HCT116 (cell line): Measurements from ENCODE around the gene ARL8B. TPM values are rescaled to one million over a fixed set of nuclear protein-coding genes. Genes with fewer than 3 reads are reported as not detected.

Experiments
- ATAC-seq: fragments of 200-7000 bp; cut with Tn5 transposase; 2 replicates; pipeline ENCODE4 v1.9.1; 2020; ENCODE audit warnings: mild to moderate bottlenecking, moderate library complexity
- BruUV-seq: library from RNA; stranded (reverse); fragments of 400-500 nt; replicated peaks from 2 replicates; lab custom pipeline; 2021; lab: Mats Ljungman, UMichigan
- CTCF ChIA-PET: fragments of 300-600 bp; sonication (Branson Sonifier 250); formaldehyde crosslinking; loops from one replicate; lab custom pipeline; 2021; ENCODE audit warnings: antibody characterized with exemption; lab: Charles Lee
- POLR2A ChIA-PET: fragments of 300-600, 350-600 bp; sonication (Branson Sonifier 250); formaldehyde crosslinking; loops from one replicate; lab custom pipeline; 2021; ENCODE audit warnings: antibody characterized with exemption; lab: Charles Lee
- RAD21 ChIA-PET, 2 experiments: fragments of 300-600 bp; sonication (Branson Sonifier 250); formaldehyde crosslinking; loops; one replicate each; lab custom pipeline; 2023; ENCODE audit warnings: low total read pairs in 2 of 2; ENCODE audit not compliant: uncharacterized antibody in 2 of 2, unreplicated experiment in 2 of 2, low non-redundant PET in 1 of 2; lab: Charles Lee
- DNase-seq: peaks from one replicate; pipeline ENCODE4 v3.0.0-alpha.2; 2010; ENCODE audit warnings: low read depth, low spot score
- H2AFZ ChIP-seq: fragments of 200-600 bp; shearing (Covaris generic), sonication (generic); 2 replicates; pipeline ENCODE4 v1.6.1; 2017; ENCODE audit warnings: low read depth, mixed run types, mixed read lengths, antibody characterized with exemption, low read length; ENCODE audit not compliant: poor library complexity, severe bottlenecking
- H3K27ac ChIP-seq: 2 replicates; pipeline ENCODE4 v1.5.1; 2012; ENCODE audit warnings: low read depth, low read length
- H3K27me3 ChIP-seq: fragments of 200-600 bp; sonication (generic); 2 replicates; pipeline ENCODE4 v1.6.1; 2016; ENCODE audit warnings: mixed run types, low read length, mixed read lengths; ENCODE audit not compliant: insufficient read depth
- H3K36me3 ChIP-seq, 2 experiments: fragments of 200-500 bp in 1 of 2; fragments of 200-600 bp in 1 of 2; sonication (Bioruptor generic) in 1 of 2; sonication (generic) in 1 of 2; 2 replicates each; pipeline versions ENCODE4 v1.5.1 to v1.6.1; 2014 to 2016; ENCODE audit warnings: low read length in 2 of 2, inconsistent platforms in 1 of 2, mixed read lengths in 1 of 2, mixed run types in 1 of 2; ENCODE audit not compliant: insufficient read depth in 2 of 2, control insufficient read depth in 1 of 2
- H3K4me1 ChIP-seq, 2 experiments: fragments of 200-600 bp in 1 of 2; sonication (generic) in 1 of 2; 2 replicates each; pipeline versions ENCODE4 v1.5.1 to v1.6.1; 2012 to 2017; ENCODE audit warnings: low read length in 2 of 2, inconsistent platforms in 1 of 2, mild to moderate bottlenecking in 1 of 2, mixed read lengths in 1 of 2, mixed run types in 1 of 2, moderate library complexity in 1 of 2; ENCODE audit not compliant: insufficient read depth in 2 of 2, control insufficient read depth in 1 of 2
- H3K4me2 ChIP-seq: fragments of 200-600 bp; sonication (generic); 2 replicates; pipeline ENCODE4 v1.6.1; 2017; ENCODE audit warnings: mixed run types, low read length, mixed read lengths
- H3K4me3 ChIP-seq, 2 experiments: fragments of 200-600 bp in 1 of 2; sonication (generic) in 1 of 2; replicated peaks in 1 of 2; 2 replicates each; pipeline ENCODE4 v1.5.1; 2011 to 2016; ENCODE audit warnings: low read length in 2 of 2, control low read depth in 1 of 2, low read depth in 1 of 2, mild to moderate bottlenecking in 1 of 2, mixed read lengths in 1 of 2, mixed run types in 1 of 2
- H3K79me2 ChIP-seq: fragments of 200-600 bp; sonication (generic); 2 replicates; pipeline ENCODE4 v1.6.1; 2017; ENCODE audit warnings: mild to moderate bottlenecking, mixed run types, low read length, moderate library complexity, mixed read lengths; ENCODE audit not compliant: insufficient read depth
- H3K9ac ChIP-seq: fragments of 200-600 bp; sonication (generic); 2 replicates; pipeline ENCODE4 v1.6.1; 2016; ENCODE audit warnings: low read length, mixed read lengths
- H3K9me2 ChIP-seq: fragments of 200-600 bp; sonication (generic), shearing (Covaris generic); 2 replicates; pipeline ENCODE4 v1.6.1; 2017; ENCODE audit warnings: mixed run types, mild to moderate bottlenecking, moderate library complexity; ENCODE audit not compliant: insufficient read depth
- H3K9me3 ChIP-seq, 2 experiments: fragments of 200-500 bp in 1 of 2; fragments of 200-600 bp in 1 of 2; sonication (Bioruptor generic) in 1 of 2; sonication (generic) in 1 of 2; 2 replicates each; pipeline ENCODE4 v1.6.1; 2014 to 2017; ENCODE audit warnings: low read length in 2 of 2, mixed read lengths in 2 of 2, inconsistent platforms in 1 of 2, low read depth in 1 of 2, mild to moderate bottlenecking in 1 of 2, mixed run types in 1 of 2, moderate library complexity in 1 of 2; ENCODE audit not compliant: control insufficient read depth in 1 of 2, insufficient read depth in 1 of 2
- H4K20me1 ChIP-seq: fragments of 200-600 bp; sonication (generic), shearing (Covaris generic); 2 replicates; pipeline ENCODE4 v1.6.1; 2017; ENCODE audit warnings: mixed run types, mild to moderate bottlenecking, moderate library complexity; ENCODE audit not compliant: insufficient read depth
- CBX3 ChIP-seq: IDR thresholded peaks from 2 replicates; pipeline ENCODE4 v1.6.1; 2012; ENCODE audit warnings: low read depth
- CEBPB ChIP-seq: IDR thresholded peaks from 2 replicates; pipeline ENCODE4 v1.6.1; 2012; ENCODE audit warnings: low read depth
- EGR1 ChIP-seq: IDR thresholded peaks from 2 replicates; pipeline ENCODE4 v1.6.1; 2012; ENCODE audit warnings: low read depth
- EZH2 ChIP-seq: fragments of 200-600 bp; sonication (generic); IDR thresholded peaks from 2 replicates; pipeline ENCODE4 v1.6.1; 2017; ENCODE audit warnings: antibody characterized with exemption, mixed run types
- EZH2phosphoT487 ChIP-seq: fragments of 200-600 bp; IDR thresholded peaks from 2 replicates; pipeline ENCODE4 v1.6.1; 2018; ENCODE audit warnings: antibody characterized with exemption, borderline replicate concordance
- JUND ChIP-seq: IDR thresholded peaks from 2 replicates; pipeline ENCODE4 v1.6.1; 2012
- POLR2AphosphoS5 ChIP-seq: IDR thresholded peaks from 2 replicates; pipeline ENCODE4 v1.6.1; 2011; ENCODE audit warnings: mild to moderate bottlenecking, low read depth, low read length, moderate library complexity
- RAD21 ChIP-seq: IDR thresholded peaks from 2 replicates; pipeline ENCODE4 v1.6.1; 2012; ENCODE audit warnings: low read depth, mild to moderate bottlenecking
- SIN3A ChIP-seq: IDR thresholded peaks from 2 replicates; pipeline ENCODE4 v1.6.1; 2012; ENCODE audit warnings: low read depth
- SP1 ChIP-seq: IDR thresholded peaks from 2 replicates; pipeline ENCODE4 v1.6.1; 2012; ENCODE audit warnings: low read depth
- TCF7L2 ChIP-seq: IDR thresholded peaks from 2 replicates; pipeline ENCODE4 v1.7.0; 2011; ENCODE audit warnings: borderline replicate concordance, inconsistent platforms; ENCODE audit not compliant: insufficient read depth, insufficient read length; ENCODE audit errors: extremely low read depth
- YY1 ChIP-seq: IDR thresholded peaks from 2 replicates; pipeline ENCODE4 v1.6.1; 2011; ENCODE audit warnings: low read length, low read depth, moderate library complexity, mild to moderate bottlenecking; ENCODE audit not compliant: insufficient replicate concordance; ENCODE audit errors: extremely low read depth
- ZFX ChIP-seq: fragments of 450-650 bp; IDR thresholded peaks from 2 replicates; pipeline ENCODE4 v1.6.1; 2017
- intact Hi-C: fragments of 100-400 bp; cut with micrococcal nuclease; formaldehyde crosslinking; loops from 2 replicates; pipeline ENCODE4 v1.10.0; 2022
- total RNA-seq: library from RNA; stranded (reverse); gene quantifications from one replicate; pipeline ENCODE4 v1.2.1, GENCODE V29; 2021; ENCODE audit not compliant: unreplicated experiment
- TF ChIP-seq, protein P1 (sequence below): IDR thresholded peaks from 2 replicates; pipeline ENCODE4 v1.6.1; 2012; ENCODE audit warnings: low read depth
- TF ChIP-seq, protein P2 (sequence below), 3 experiments: fragments of 200-600 bp in 1 of 3; sonication (generic) in 1 of 3; IDR thresholded peaks in 2 of 3; conservative IDR thresholded peaks in 1 of 3; 2 replicates each; pipeline ENCODE4 v1.5.1; 2012 to 2017; ENCODE audit warnings: low read depth in 2 of 3, low read length in 2 of 3, antibody characterized with exemption in 1 of 3, borderline replicate concordance in 1 of 3, control low read depth in 1 of 3, mild to moderate bottlenecking in 1 of 3, mixed read lengths in 1 of 3, mixed run types in 1 of 3, moderate library complexity in 1 of 3; ENCODE audit not compliant: insufficient read depth in 1 of 3
- TF ChIP-seq, protein P3 (sequence below): IDR thresholded peaks from 2 replicates; pipeline ENCODE4 v1.6.1; 2012

Gene ARL8B
- total RNA-seq, 1 experiment from 2014 or later: 38.1 TPM

DNA sequence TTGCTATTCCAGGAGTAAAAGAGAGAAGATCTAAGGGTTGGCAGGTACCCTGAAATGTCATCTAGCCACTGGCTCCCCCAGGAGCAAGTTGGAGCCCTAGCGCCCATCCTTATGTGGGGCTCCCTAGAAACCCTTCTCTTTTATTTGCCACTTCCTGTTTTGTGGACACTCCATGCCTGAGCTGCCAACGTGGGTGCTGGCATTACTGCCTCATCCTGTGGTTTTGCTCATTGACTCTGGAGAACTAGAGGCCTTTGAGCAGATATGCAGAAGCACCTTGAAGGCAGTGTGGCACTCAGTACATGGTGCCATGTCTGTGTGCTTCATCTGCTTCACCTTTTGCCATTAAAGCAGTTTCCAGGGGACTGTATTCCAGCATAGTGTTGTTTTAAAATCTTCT, 73.5 kb downstream of the ARL8B start:
- H3K9me2 ChIP-seq: no peaks in the 10 kb centered on the region
- no TSS peak for BruUV-seq
- H3K9ac ChIP-seq: no peak overlapping the region
- ChIA-PET POLR2A (no interaction called here), RAD21 (no interaction called here), CTCF (no interaction called here)
- TF ChIP-seq, protein P1, sequence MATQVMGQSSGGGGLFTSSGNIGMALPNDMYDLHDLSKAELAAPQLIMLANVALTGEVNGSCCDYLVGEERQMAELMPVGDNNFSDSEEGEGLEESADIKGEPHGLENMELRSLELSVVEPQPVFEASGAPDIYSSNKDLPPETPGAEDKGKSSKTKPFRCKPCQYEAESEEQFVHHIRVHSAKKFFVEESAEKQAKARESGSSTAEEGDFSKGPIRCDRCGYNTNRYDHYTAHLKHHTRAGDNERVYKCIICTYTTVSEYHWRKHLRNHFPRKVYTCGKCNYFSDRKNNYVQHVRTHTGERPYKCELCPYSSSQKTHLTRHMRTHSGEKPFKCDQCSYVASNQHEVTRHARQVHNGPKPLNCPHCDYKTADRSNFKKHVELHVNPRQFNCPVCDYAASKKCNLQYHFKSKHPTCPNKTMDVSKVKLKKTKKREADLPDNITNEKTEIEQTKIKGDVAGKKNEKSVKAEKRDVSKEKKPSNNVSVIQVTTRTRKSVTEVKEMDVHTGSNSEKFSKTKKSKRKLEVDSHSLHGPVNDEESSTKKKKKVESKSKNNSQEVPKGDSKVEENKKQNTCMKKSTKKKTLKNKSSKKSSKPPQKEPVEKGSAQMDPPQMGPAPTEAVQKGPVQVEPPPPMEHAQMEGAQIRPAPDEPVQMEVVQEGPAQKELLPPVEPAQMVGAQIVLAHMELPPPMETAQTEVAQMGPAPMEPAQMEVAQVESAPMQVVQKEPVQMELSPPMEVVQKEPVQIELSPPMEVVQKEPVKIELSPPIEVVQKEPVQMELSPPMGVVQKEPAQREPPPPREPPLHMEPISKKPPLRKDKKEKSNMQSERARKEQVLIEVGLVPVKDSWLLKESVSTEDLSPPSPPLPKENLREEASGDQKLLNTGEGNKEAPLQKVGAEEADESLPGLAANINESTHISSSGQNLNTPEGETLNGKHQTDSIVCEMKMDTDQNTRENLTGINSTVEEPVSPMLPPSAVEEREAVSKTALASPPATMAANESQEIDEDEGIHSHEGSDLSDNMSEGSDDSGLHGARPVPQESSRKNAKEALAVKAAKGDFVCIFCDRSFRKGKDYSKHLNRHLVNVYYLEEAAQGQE: no peak
- no peak for TF ChIP-seq CEBPB
- TF ChIP-seq POLR2AphosphoS5: no peak
- TF ChIP-seq, protein P2, sequence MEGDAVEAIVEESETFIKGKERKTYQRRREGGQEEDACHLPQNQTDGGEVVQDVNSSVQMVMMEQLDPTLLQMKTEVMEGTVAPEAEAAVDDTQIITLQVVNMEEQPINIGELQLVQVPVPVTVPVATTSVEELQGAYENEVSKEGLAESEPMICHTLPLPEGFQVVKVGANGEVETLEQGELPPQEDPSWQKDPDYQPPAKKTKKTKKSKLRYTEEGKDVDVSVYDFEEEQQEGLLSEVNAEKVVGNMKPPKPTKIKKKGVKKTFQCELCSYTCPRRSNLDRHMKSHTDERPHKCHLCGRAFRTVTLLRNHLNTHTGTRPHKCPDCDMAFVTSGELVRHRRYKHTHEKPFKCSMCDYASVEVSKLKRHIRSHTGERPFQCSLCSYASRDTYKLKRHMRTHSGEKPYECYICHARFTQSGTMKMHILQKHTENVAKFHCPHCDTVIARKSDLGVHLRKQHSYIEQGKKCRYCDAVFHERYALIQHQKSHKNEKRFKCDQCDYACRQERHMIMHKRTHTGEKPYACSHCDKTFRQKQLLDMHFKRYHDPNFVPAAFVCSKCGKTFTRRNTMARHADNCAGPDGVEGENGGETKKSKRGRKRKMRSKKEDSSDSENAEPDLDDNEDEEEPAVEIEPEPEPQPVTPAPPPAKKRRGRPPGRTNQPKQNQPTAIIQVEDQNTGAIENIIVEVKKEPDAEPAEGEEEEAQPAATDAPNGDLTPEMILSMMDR (IDR thresholded peaks at IDR 0.05 in 2 of 3, conservative IDR thresholded peaks at IDR 0.05 in 1 of 3; ENCODE audit: borderline replicate concordance in 1 of 3, insufficient read depth in 1 of 3, low read depth in 2 of 3, low read length in 2 of 3): no peak
- TF ChIP-seq RAD21: no peak
- TF ChIP-seq, protein P3, sequence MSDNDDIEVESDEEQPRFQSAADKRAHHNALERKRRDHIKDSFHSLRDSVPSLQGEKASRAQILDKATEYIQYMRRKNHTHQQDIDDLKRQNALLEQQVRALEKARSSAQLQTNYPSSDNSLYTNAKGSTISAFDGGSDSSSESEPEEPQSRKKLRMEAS: no peak
- TF ChIP-seq EGR1: no peak
- TF ChIP-seq SIN3A: no peak
- TF ChIP-seq EZH2: no peak
- no peak for TF ChIP-seq TCF7L2
- TF ChIP-seq CBX3: no peak
- TF ChIP-seq EZH2phosphoT487: no peak
- TF ChIP-seq YY1: no peak
- no peak for TF ChIP-seq ZFX
- no peak for TF ChIP-seq SP1
- TF ChIP-seq JUND: no peak
- DNase-seq (no peak), ATAC-seq (peak; percentile 33)
- no peaks in the 10 kb centered on the region for H3K9me3 ChIP-seq
- H3K79me2 ChIP-seq: peaks cover 73% of the 10 kb centered on the region
- H3K4me1 ChIP-seq: peaks cover 46 to 49% of the 10 kb centered on the region in 2 experiments
- intact Hi-C loops: no loop called here
- H3K27me3 ChIP-seq: no peaks in the 10 kb centered on the region
- H3K36me3 ChIP-seq: peaks cover 0 to 3% of the 10 kb centered on the region in 2 experiments; a peak in 2 of 4 replicates
- H2AFZ ChIP-seq: no peak overlapping the region
- H3K4me3 ChIP-seq: no peak overlapping the region
- H3K4me2 ChIP-seq: peak overlapping the region; percentile 64
- no peaks in the 10 kb centered on the region for H4K20me1 ChIP-seq
- H3K27ac ChIP-seq: peak overlapping the region; percentile 65; the same call in 1 of the 2 replicates
